Activated CD4-positive, alpha-beta T cell treated with anti-CD3 and anti-CD28 coated beads, Interleukin-2, amount 10 ng/mL, durations not matched to agents 24 days and 14 days (primary cell): Measurements from ENCODE around the gene RHOXF1. TPM values are rescaled to one million over a fixed set of nuclear protein-coding genes. Genes with fewer than 3 reads are reported as not detected.
"Not testable (repeated sequence)": the region's sequence is repeated elsewhere in the genome, so short reads cannot be mapped to it uniquely, and the experiment has no call there.

Source experiments
- DNase-seq: peaks from one replicate; pipeline ENCODE4 v3.0.0; 2022
- H3K27ac Mint-ChIP-seq: one replicate; pipeline ENCODE4 v1.8.0; 2022; ENCODE audit warnings: mild to moderate bottlenecking, mixed read lengths
- H3K27me3 Mint-ChIP-seq: one replicate; pipeline ENCODE4 v1.8.0; 2022; ENCODE audit warnings: mixed read lengths
- H3K36me3 Mint-ChIP-seq: one replicate; pipeline ENCODE4 v1.8.0; 2022; ENCODE audit warnings: low read depth, mild to moderate bottlenecking, mixed read lengths
- H3K4me1 Mint-ChIP-seq: one replicate; pipeline ENCODE4 v1.8.0; 2021; ENCODE audit warnings: mixed read lengths
- H3K4me3 Mint-ChIP-seq: one replicate; pipeline ENCODE4 v1.8.0; 2022; ENCODE audit warnings: mild to moderate bottlenecking, moderate library complexity, mixed read lengths
- H3K9me3 Mint-ChIP-seq: one replicate; pipeline ENCODE4 v1.8.0; 2021; ENCODE audit warnings: mixed read lengths
- intact Hi-C: fragments of 100-400 bp; cut with micrococcal nuclease; formaldehyde crosslinking; loops from one replicate; pipeline ENCODE4 v1.15.1; 2023
- total RNA-seq: library from RNA; stranded (reverse); gene quantifications from 2 replicates; pipeline ENCODE4 v1.2.3, GENCODE V29; 2022

Gene RHOXF1
- total RNA-seq, 1 donor from 2014 or later: not detected

- Mint-ChIP-seq H3K27me3 (no peaks in the 10 kb centered on the region), H3K27ac (no peak overlapping the region), H3K9me3 (no peaks in the 10 kb centered on the region), H3K36me3 (no peaks in the 10 kb centered on the region), H3K4me1 (no peaks in the 10 kb centered on the region), H3K4me3 (no peak overlapping the region)
- intact Hi-C loops: loop anchor here (10.0 kb wide), 1 partner anchor 611 kb away; no protein-coding TSS in a partner anchor
- no peak for DNase-seq
Measured at GRCh38 chrX:120125444-120125843, 9.7 kb upstream of the RHOXF1 start.

DNA sequence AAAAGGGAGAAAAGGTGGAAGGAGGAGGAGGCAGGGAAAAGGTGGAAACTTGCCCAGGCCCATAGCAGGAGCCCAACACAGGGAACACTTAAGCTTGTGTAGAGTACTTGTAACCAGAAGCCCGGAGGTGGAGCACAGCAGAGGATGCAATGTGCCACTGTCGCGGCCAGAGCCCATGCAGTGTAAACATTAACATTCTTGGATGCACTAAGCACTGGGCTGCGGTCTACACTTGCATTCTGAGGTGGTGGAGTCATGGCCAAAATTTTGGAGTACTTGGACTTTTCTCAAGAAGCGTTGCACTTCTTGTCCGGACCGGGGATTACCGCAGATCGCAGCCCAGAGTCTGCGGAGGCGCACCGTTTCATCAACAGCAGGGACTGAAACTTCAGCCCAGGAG is 4.5 kb upstream of the RHOXF1 start:
- H3K4me1 Mint-ChIP-seq: no peaks in the 10 kb centered on the region
- intact Hi-C loops: loop anchor here (10.0 kb wide), 1 partner anchor 605 kb away; no protein-coding TSS in a partner anchor
- H3K27me3 Mint-ChIP-seq: no peaks in the 10 kb centered on the region
- no peaks in the 10 kb centered on the region for H3K9me3 Mint-ChIP-seq
- no peak overlapping the region for H3K4me3 Mint-ChIP-seq
- no peak overlapping the region for H3K27ac Mint-ChIP-seq
- H3K36me3 Mint-ChIP-seq: no peaks in the 10 kb centered on the region
- DNase-seq: no peak

DNA sequence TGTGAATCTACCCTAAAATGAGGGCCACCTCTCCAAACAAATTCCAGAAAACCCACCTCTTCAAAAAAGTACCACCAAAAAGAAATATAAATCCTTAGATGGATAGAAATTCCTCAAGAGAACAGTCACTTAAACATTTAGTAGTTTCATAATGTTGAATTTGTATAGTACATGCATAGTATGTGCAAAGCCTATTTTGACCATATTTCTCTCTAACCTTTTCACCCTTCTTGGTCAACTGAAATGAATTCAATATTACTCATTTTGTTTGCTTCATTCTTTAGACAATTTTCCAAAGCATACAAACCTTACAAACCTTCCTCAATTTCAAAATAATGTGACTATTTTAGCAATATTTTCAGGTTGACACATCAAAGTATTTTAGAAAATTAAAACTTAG is 4.1 kb downstream of the RHOXF1 start:
- Mint-ChIP-seq H3K36me3 (no peaks in the 10 kb centered on the region), H3K9me3 (no peaks in the 10 kb centered on the region), H3K4me3 (no peak overlapping the region), H3K4me1 (no peaks in the 10 kb centered on the region), H3K27ac (no peak overlapping the region), H3K27me3 (no peaks in the 10 kb centered on the region)
- no peak for DNase-seq
- intact Hi-C loops: no loop called here

GRCh38 chrX:120109378-120109777 is 6.3 kb downstream of the RHOXF1 start:
- H3K9me3 Mint-ChIP-seq: no peaks in the 10 kb centered on the region
- no peaks in the 10 kb centered on the region for H3K27me3 Mint-ChIP-seq
- H3K4me1 Mint-ChIP-seq: no peaks in the 10 kb centered on the region

GRCh38 chrX:120104707-120105106 is 11.0 kb downstream of the RHOXF1 start:
- H3K4me1 Mint-ChIP-seq, H3K4me3 Mint-ChIP-seq, H3K36me3 Mint-ChIP-seq, H3K9me3 Mint-ChIP-seq, H3K27me3 Mint-ChIP-seq, intact Hi-C loops, DNase-seq, H3K27ac Mint-ChIP-seq: not testable (repeated sequence)

More at GRCh38 chrX:120109378-120109777, 6.3 kb downstream of the RHOXF1 start:
- H3K27ac Mint-ChIP-seq: no peak overlapping the region
- intact Hi-C loops: no loop called here
- no peak for DNase-seq
- H3K4me3 Mint-ChIP-seq: no peak overlapping the region
- no peaks in the 10 kb centered on the region for H3K36me3 Mint-ChIP-seq

GRCh38 chrX:120101057-120101456 is 14.7 kb downstream of the RHOXF1 start:
- H3K27me3 Mint-ChIP-seq, H3K27ac Mint-ChIP-seq, DNase-seq, H3K4me3 Mint-ChIP-seq, intact Hi-C loops, H3K36me3 Mint-ChIP-seq, H3K9me3 Mint-ChIP-seq, H3K4me1 Mint-ChIP-seq: not testable (repeated sequence)

DNA sequence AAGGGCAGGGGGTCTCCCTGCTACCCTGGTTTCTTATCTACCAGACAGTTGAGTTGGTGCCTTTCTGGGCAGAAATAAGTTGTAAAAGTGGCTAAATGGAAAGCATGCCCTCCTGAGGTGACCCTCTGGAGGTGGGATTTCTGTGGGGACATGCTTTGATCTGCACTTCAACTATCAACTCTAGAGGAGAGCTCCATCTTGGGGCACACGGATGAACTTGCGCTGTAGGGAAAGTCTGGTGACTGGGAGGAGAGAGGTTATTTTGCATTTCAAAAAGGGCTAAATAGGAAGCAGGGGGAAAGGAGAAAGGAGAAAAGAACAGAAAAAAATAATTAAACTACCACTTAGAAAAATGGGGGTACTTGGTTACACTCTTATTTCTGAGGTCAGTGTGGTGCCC is 25.5 kb downstream of the RHOXF1 start:
- Mint-ChIP-seq H3K27ac (no peak overlapping the region), H3K27me3 (no peaks in the 10 kb centered on the region), H3K9me3 (no peaks in the 10 kb centered on the region), H3K4me1 (peaks cover 2% of the 10 kb centered on the region), H3K36me3 (no peaks in the 10 kb centered on the region), H3K4me3 (no peak overlapping the region)
- no peak for DNase-seq
- intact Hi-C loops: no loop called here

GRCh38 chrX:120087289-120088017 is 28.3 kb downstream of the RHOXF1 start:
- peak; percentile 37 for DNase-seq
- no peaks in the 10 kb centered on the region for H3K9me3 Mint-ChIP-seq
- intact Hi-C loops: no loop called here
- no peaks in the 10 kb centered on the region for H3K27me3 Mint-ChIP-seq
- no peaks in the 10 kb centered on the region for H3K36me3 Mint-ChIP-seq
- no peak overlapping the region for H3K4me3 Mint-ChIP-seq
- H3K4me1 Mint-ChIP-seq: peaks cover 2% of the 10 kb centered on the region
- H3K27ac Mint-ChIP-seq: no peak overlapping the region

- DNase-seq, H3K27me3 Mint-ChIP-seq, H3K4me1 Mint-ChIP-seq, intact Hi-C loops, H3K4me3 Mint-ChIP-seq, H3K36me3 Mint-ChIP-seq, H3K27ac Mint-ChIP-seq, H3K9me3 Mint-ChIP-seq: not testable (repeated sequence)
Measured at GRCh38 chrX:120085553-120086185, 30.0 kb downstream of the RHOXF1 start.

DNA sequence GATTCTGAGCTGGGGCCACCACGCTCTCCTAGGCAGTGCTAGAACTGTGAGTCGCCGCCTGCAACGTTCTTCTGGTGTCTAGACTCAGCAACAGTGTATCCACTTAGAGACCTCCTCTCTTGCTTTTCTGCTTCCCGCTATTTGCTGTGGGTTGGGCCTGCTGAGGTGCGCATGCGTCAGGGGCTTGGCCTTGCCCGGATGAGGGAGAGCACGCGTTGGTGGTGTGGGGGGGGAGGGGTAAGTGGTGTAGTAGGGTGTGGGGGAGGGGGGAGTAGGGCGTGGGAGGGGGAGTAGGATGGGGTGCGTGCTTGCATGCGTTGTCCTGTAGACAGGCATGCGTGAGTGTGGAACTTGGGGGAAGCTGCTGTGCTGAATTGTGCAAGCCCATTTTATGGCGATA is 38.1 kb downstream of the RHOXF1 start, which contains the start of gene RHOXF2B:
TSS of gene RHOXF2B (minus strand) at position 101 of the 400 bp plus-strand sequence. CDS start 138 bp downstream, outside the sequence.
- H3K4me1 Mint-ChIP-seq, H3K27me3 Mint-ChIP-seq, DNase-seq, intact Hi-C loops, H3K27ac Mint-ChIP-seq, H3K9me3 Mint-ChIP-seq, H3K36me3 Mint-ChIP-seq, H3K4me3 Mint-ChIP-seq: not testable (repeated sequence)

GRCh38 chrX:120066169-120066568 is 49.5 kb downstream of the RHOXF1 start:
- H3K36me3 Mint-ChIP-seq, H3K27ac Mint-ChIP-seq, H3K27me3 Mint-ChIP-seq, H3K9me3 Mint-ChIP-seq, H3K4me3 Mint-ChIP-seq, intact Hi-C loops, H3K4me1 Mint-ChIP-seq: not testable (repeated sequence)
- peak; percentile 28 for DNase-seq

Other genes with a start within 250 kb of the RHOXF1 start
- gene RNF113A, start 244.2 kb downstream of the RHOXF1 start, total RNA-seq: 25.2 and 26.7 TPM in 2 replicates
- 75.1 and 79.0 TPM in 2 replicates for gene NDUFA1, start 244.1 kb downstream of the RHOXF1 start, total RNA-seq
- gene AKAP14, start 220.0 kb downstream of the RHOXF1 start, total RNA-seq: not detected in 2 replicates
- 8.9 and 10.2 TPM in 2 replicates for gene NKAP, start 172.2 kb downstream of the RHOXF1 start, total RNA-seq
- gene RHOXF2B, start 38.2 kb downstream of the RHOXF1 start, total RNA-seq: not detected in 2 replicates
- not detected in 2 replicates for gene RHOXF2, start 42.7 kb upstream of the RHOXF1 start, total RNA-seq
- 14.4 and 14.6 TPM in 2 replicates for gene ZBTB33, start 134.9 kb upstream of the RHOXF1 start, total RNA-seq
- not detected in 2 replicates for gene TMEM255A, start 195.5 kb upstream of the RHOXF1 start, total RNA-seq
- gene ATP1B4, start 246.2 kb upstream of the RHOXF1 start, total RNA-seq: not detected in 2 replicates